Keratinocyte (primary cell): Measurements from ENCODE around the gene GZMM.

Experiments
- CTCF ChIP-seq, 3 experiments: IDR thresholded peaks in 1 of 3; conservative IDR thresholded peaks in 1 of 3; optimal IDR thresholded peaks in 1 of 3; 2 replicates in 2 of 3; 3 replicates in 1 of 3; pipeline versions ENCODE3 to v1.5.1; 2011; ENCODE audit warnings: low read length in 3 of 3, mild to moderate bottlenecking in 3 of 3, moderate library complexity in 2 of 3, control low read depth in 1 of 3, inconsistent platforms in 1 of 3; ENCODE audit not compliant: insufficient read depth in 2 of 3; ENCODE audit errors: extremely low read depth in 1 of 3
- EZH2 ChIP-seq: IDR thresholded peaks from one replicate; pipeline ENCODE4 v1.6.1; 2012; ENCODE audit warnings: inconsistent platforms, mild to moderate bottlenecking, low read length, moderate library complexity

DNA sequence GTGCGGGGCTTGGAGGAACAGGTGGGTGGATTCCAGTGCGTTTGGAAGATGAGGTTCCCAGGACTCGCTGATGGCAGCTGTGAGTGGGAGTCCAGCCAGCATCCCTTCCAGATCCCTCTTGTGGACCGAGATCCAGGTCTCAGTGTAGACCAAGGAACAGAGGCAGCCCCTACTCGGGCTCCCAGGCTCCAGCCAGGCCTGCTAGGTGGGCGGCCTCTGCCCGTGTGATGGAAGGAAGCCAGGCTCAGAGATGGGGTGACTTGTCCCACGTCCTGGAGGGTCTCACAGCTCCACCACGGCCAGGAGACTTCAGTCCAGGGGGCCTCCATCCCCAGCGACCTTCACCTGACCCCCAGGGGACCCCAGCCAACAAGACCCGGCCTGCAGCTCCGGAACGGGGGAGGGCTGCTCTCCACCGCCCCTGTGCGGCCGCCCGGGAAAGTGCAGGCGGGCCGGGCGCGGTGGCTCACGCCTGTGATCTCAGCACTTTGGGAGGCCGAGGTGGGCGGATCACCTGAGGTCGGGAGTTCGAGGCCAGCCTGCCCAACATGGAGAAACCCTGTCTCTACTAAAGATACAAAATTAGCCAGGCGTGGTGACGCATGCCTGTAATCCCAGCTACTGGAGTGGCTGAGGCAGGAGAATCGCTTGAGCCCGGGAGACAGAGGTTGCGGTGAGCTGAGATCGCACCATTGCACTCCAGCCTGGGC is 48.3 kb upstream of the GZMM start:
- TF ChIP-seq CTCF (optimal IDR thresholded peaks at IDR 0.05 in 1 of 3, IDR thresholded peaks at IDR 0.05 in 1 of 3, conservative IDR thresholded peaks at IDR 0.05 in 1 of 3; ENCODE audit: extremely low read depth in 1 of 3, insufficient read depth in 2 of 3, low read length in 3 of 3), result peak; percentile 55 to 88 (median 61)
- no peak for TF ChIP-seq EZH2
